Stimulated activated CD4-positive, alpha-beta T cell treated with anti-CD3 and anti-CD28 coated beads, Interleukin-4, amount 100 ng/mL, for 48 hours (primary cell): ENCODE results near the gene RSBN1L.
A peak's percentile ranks its signal among the peaks of the same experiment; 100 is the strongest.
"Not testable (repeated sequence)": the region's sequence is repeated elsewhere in the genome, so short reads cannot be mapped to it uniquely, and the experiment has no call there.

Experiments used
- DNase-seq, 2 donors: peaks; one replicate each; pipeline ENCODE4 v3.0.0-alpha.2; 2020; ENCODE audit warnings: low read depth in 2 of 2

The RSBN1L gene

DNA sequence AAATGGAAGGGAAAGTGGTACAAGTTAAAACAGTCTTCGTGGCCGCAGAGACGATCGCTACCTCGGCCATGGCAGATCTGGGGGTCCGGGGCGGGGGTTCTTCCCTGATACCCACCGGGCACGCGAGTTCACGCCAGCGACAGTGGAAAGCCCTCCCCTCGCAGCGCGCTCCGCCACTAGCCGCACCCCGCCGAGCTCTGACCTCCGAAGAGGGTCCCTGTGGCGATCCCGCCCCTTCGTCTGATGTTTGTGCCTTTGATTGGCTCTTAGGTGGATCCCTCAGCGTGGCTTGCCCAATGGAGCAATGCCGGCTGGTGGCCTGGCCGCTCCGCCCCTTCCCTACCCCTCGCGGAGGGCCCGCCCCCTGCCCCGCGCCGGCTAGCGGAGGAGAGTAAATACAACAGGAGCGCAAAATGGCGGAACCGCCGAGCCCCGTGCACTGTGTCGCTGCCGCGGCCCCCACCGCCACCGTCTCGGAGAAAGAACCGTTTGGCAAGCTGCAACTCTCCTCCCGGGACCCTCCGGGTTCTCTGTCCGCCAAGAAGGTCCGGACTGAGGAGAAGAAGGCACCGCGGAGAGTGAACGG lies at the start of gene RSBN1L:
Gene RSBN1L, plus strand, starts transcription at position 403 of the 586 bp plus-strand sequence. Its CDS starts 11 bp downstream, at position 414.
- peak; percentile 96 to 97 for DNase-seq

DNA sequence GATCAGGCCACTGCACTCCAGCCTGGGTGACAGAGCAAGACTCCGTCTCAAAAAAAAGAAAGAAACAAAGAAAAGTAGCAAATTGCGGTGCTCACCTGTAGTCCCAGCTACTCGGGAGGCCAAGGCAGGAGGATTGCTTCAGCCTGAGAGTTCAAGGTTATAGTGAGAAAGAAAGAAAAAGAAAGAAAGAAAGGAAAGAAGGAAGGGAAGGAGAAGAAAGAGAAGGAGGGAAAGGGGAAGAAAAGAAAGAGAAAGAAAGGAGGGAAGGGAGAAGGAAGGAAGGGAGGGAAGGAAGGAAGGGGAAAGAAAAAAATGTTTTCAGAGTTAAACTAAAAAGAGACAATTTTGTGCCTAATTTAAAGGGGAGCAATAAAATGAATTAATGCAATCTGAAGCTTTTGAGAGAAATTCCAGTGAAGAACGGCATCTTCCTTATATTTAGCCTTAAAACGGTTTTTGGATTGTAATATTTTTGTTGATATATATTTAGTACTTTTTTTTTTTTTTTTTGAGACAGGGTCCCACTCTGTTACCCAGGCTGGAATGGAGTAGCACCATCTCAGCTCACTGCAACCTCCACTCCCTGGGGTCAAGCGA lies 47.4 kb upstream of the RSBN1L start:
- DNase-seq, result no peak

DNA sequence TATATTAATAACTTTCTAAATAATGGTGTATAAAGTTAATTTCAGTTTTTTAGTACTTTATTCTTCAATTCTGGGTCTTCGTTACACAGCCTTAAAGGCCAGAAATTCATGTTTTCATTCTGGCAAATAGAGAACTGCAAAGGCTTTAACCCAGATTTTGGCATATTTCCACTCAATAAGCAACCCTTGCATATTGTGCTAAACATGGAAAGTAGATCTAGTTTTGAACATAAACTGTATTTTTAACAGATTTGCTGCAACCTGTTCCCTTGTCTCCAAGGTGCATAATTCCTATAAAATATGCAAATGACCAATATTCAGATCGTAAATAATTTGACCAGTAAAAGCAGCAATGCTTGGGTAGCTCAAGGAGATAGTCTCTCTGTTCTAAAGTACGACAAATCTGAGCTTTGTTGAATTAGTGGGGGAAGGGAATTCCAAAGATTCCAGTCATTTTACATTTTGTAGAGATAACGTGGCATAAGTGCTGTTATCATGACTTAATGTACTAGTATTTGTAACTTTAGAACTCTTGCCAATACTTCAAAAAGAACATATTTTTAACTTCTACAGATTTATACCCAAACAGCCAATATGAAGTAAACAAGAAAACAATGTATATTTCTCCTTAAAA lies 46.4 kb upstream of the RSBN1L start:
- no peak for DNase-seq

DNA sequence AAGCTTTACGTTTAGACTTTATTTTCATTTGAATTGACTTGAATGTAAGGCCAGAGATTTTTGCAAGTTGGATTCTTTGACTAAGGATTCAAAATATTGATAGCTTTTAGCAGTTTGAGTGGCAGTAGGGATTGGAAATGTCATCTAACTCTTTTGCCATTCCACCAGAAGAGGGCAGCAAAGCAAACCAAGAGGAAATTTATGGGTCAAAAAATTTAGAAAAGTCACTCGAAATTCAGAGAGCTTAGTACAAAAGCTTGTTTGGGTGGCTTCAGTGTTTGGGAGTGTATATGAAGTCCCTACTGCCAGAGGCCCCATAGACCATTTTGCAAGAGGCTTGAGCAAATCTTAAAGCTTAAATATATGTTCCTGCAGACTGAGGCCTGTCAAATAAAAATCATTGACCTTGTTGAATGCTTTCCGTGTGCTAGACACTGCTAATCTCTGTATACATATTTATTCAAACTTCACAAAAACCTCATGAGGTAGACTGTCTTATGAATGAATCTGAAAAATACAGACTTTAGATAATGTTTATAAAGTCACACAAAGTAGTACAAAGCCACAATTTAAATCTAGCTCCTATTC lies 44.6 kb upstream of the RSBN1L start:
- DNase-seq, result peak; percentile 6 to 23

DNA sequence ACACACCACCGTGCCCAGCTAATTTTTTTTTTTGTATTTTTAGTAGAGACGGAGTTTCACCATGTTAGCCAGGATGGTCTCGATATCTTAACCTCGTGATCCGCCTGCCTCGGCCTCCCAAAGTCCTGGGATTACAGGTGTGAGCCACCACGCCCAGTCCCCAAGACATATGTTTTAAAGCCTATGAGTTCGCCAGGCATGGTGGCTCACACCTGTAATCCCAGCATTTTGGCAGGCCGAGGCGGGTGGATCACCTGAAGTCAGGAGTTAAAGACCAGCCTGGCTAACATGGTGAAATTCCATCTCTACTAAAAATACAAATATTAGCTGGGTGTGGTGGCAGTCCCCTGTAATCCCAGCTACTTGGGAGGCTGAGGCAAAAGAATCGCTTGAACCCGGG lies 43.4 kb upstream of the RSBN1L start:
- not testable (repeated sequence) for DNase-seq

DNA sequence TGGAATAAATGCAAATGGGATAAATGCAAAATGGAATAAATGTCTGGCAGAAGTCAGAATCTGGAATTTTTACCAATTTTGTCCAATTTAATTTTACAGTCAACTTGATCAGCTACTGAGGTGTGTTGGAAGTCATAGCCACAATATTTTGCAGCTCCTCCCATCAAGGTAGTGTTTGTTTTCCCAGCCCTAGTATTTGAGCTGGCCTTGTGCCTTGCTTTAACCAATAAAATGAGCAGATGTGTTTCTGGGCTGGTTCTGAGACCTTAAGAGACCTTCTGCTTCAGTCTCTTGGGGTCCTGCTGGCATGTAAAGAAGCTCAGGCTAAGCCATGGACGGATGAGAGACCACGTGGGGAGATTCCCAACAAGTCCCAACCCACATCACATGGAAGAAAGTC lies 42.7 kb upstream of the RSBN1L start:
- no peak for DNase-seq

DNA sequence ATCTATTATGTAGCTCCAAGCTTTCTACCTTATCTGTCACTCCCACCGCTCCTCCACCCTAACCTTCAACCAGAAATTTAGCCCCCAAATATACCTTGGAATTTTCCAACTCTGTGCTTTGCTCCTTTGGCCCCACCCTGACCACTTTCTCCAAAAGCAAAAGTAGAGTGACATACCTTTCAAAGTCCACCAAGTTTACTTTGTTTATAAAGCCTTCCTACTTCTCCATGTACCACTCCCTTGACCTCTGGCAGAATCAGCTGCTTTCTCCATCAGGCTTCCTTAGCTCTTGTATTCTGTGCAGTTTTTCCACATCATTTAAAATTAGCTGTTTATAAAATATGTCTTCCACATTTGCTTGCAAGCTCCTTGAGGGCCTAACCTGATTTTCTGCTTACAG lies 40.9 kb upstream of the RSBN1L start:
- DNase-seq, result no peak

DNA sequence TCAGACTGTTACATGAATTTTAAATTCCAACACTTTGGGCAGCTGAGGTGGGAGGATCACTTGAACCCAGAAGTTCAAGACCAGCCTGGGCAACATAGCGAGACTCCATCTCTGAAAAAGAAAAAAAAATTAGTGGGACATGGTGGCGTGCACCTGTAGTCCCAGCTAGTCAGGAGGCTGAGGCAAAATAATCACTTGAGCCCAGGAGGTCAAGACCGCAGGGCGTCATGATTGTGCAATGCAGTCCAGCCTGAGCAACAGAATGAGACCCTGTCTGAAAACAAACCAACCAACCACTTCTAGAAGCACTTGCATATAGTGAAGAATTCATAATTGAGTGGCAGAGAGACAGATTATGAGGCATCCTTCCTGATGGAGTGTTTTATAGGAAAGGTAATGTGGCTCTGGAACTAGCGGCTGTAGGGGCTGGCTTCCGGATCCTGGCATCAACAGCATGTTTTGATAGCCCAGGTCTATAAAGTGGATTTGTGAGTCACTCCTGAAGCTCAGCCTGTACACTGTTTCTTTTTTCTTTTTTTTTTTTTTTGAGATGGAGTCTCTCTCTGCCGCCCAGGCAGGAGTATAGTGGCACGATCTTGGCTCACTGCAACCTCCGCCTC lies 40.3 kb upstream of the RSBN1L start:
- DNase-seq, result no peak

DNA sequence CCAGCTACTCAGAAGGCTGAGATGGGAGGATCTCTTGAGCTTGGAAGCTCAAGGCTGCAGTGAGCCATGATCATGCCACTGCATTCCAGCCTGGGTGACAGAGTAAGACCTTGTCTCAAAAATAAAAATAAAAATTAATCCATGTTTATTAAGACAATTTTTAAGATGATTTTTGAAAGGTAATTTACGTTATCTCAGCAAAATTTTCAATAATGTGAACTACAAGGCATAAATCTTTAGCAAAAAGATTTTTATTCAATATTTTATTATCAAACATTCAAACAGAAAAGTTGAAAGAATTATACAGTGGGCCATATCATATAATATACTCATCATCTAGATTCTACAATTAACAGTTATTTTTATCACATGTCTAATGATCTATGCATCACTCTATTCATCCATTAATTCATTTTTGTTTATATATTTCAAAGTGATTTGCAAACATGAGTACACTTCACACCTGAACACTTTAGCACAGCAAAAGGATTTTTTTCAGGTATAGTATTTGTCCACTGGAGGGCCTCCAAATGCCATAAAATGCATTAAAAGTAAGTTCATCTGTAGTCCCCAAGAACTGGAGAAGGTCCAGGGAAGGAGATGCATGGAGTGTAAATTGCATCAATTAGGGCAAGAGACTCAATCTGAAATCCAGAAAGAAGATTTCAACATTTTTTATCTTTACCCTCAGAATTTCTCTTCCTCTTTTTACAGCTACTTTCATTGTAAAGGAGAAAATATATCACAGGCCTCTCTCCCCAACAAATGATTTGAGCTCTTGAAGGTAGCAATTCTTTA lies 38.6 kb upstream of the RSBN1L start:
- no peak for DNase-seq

DNA sequence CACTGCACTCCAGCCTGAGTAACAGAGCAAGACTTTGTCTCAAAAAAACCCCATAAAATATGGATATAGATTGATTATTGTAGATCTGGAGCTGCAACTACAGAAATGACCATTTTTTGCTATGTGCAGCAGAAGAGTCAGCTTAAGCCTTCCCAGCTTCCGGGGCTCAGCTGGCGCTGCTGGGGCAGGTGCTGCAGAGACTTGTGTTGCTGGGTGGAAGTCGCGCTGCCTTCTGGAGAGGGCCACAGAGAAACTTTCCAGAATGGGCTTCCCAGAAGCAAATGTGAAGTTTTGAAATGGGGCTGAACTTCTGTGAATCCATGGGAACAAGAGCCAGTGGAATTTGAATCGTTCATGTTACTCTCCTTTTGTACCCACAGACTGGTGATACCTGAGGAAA lies 37.3 kb upstream of the RSBN1L start:
- no peak for DNase-seq

DNA sequence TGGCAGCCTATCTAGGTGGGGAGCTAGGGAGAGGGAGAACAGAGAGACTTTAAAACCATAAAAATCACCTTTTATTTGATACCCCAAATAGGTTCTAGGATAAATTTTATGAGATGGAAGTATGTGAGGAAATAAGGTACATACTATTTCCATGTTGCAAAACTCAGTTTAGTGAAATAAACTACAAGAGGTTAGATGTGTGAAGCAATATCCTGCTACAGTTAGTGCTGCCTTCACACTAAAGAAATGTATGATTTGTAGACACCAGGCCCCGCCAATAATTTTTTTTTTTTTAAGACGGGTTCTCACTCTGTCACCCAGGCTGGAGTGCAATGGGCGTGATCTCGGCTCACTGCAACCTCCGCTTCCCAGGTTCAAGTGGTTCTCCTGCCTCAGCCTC lies 34.4 kb upstream of the RSBN1L start:
- no peak for DNase-seq

DNA sequence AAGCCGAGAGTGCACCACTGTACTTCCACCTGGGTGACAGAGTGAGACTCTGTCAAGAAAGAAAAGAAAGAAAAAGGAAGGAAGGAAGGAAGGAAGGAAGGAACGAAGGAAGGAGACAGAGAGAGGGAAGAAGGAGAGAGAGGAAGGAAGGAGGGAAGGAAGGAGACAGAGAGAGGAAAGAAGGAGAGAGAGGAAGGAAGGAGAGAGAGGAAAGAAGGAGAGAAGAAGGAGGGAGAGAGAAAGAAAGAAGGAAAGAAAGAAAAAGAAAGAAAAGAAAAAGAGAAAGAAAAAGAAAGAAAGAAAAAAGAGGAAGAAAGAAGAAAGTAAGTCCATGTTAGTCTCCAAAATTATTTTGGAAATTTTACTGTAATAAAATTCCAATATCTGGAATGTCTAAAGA lies 33.4 kb upstream of the RSBN1L start:
- DNase-seq, result no peak

DNA sequence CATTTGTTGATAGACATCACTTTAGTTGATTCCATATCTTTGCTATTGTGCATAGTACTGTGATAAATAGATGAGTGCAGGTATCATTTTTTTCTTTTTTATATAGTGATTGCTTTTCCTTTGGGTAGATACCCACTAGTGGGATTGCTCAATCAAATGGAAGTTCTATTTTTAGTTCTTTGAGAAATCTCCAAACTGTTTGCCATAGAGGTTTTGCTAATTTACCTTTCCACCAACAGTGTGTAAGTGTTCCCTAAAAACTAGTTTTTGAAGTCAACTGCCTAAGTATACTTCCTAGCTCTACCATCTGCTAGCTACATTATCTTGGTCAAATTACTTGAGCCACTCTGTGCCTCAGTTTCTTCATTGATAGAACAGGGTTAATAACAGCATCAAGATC lies 31.5 kb upstream of the RSBN1L start:
- DNase-seq, result no peak

DNA sequence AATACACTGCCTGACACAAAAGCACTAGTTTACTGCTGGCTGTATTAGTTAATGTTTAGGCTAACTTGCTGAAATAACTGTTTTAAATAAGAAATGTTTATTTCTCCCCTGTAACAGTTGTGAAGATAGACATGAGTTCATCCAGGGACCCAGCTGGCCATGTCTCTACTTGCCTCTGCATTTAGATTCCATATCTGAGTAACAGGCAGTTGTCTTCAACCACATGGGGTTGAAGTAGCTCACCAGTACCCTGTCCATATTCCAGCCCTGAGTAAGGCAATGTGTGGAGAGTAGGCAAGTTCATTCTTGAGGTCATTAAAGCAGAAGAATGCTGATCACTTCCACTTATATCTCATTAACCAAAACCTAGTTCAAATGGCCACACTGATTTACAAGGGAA lies 31.1 kb upstream of the RSBN1L start:
- no peak for DNase-seq

DNA sequence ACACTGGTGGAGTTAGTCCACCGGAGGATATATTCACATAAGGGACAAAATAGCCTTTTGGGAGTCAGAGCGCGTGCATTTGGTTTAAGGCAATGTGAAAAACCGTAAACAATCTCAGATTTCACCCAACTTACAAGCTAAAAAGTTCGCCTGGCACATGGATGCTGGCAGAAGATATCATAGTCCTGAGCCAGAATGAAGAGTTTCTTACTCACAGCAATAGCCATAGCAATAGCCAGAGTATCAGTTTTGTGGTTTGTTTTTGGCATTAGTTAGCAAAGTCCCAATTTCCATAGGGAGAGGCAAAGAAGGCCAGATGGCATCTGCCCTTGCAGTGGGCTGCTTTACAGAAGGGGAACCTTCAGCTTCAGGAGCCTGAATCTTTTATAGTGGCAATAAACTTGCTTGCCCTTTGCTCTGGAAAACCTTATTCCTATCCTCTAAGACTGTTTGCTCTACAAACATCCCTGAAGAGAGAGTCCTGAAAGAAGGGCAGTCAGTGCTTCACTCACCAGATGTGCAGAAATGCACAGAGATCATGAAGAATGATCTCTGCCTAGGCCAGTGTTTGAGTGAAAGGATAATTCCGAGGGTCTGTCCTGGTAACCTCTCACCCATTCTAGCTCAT lies 28.7 kb upstream of the RSBN1L start:
- no peak for DNase-seq

DNA sequence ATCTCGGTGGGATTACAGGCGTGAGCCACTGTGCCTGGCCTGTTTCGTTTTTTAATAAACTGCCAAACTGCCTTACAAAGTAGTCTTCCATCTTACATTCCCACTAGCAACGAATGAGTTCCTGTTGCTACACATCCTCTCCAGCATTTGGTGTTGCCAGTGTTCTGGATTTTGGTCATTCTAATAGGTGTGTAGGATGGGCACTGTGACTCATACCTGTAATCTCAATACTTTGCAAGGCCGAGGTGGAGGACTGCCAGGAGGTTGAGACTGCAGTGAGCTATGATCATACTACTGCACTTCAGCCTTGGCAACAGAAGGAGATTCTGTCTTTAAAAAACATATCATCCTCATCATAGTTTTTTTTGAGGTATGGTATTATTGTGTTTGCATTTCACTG lies 21.4 kb upstream of the RSBN1L start:
- DNase-seq, result peak in 1 of 2 donors; percentile 11

DNA sequence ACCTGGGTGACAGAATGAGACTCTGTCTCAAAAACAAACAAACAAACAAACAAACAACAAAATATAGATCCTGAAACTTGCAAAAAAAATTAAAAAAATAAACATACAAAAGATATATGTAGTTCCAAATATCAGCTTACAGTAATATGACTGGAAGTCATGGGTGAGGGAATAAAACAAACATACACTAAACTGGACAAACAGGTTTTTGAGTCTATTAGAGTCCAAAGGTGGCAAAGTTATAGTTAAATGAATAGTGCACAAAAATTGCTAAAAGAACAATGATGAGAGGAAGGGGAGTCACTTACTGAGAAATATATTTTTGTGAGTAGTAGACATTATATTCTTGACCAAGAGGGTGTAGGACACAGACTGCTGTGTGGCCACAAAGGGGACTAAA lies 16.7 kb upstream of the RSBN1L start:
- DNase-seq, result no peak

DNA sequence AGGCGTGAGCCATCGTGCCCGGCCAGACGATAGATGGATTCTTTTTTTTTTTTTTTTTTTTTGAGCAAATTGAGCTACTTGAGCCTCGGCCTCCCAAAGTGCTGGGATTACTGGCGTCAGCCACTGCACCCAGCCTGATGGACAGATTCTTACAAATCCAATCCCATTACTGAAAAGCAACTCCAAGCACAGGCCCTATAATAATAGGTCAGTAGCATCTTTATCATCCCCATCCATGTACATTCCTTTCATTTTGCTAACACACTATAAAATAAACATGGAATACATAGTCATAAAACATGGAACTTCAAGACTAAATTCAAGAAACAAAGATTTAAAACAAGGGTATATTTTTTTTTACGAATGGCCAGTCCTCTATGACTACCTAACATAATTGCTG lies 16.0 kb upstream of the RSBN1L start:
- DNase-seq, result no peak

DNA sequence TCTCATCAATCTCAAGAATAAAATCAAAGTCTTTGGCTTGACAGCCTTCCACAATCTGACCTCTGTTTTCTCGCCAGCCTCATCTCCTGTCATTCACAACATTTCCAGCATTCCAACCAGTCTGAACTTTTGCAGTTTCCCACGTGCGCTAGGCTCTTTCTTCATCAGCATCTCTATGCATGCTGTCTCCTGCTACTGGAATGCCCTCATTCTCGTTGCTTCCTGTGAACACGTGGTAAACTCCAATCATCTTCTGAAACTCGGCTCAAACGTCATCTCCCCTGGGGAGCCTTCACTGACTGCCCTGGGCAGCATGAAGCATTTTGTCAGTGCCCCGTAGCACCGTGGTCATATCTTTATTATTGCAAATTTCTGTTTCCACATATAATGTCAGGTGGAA lies 12.2 kb upstream of the RSBN1L start:
- no peak for DNase-seq

DNA sequence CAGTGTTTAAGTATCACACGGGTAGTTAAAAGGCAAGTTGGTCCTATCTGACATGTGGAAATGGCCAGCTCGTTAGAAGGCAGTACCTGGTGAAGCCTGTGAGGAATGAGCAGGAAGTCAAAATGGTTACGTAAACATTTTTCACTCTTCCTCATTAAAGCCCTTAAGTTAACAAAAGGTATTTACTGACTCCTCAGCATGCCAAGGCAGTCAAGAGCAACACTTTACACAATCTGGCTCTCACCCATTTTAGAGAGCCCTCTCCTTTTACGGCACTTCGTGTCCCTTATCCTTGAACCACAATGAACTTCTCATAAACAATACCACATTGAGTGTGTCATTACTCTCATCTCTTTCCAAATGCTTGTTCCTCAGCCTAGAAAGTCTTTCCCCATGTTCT lies 11.0 kb upstream of the RSBN1L start:
- no peak for DNase-seq

DNA sequence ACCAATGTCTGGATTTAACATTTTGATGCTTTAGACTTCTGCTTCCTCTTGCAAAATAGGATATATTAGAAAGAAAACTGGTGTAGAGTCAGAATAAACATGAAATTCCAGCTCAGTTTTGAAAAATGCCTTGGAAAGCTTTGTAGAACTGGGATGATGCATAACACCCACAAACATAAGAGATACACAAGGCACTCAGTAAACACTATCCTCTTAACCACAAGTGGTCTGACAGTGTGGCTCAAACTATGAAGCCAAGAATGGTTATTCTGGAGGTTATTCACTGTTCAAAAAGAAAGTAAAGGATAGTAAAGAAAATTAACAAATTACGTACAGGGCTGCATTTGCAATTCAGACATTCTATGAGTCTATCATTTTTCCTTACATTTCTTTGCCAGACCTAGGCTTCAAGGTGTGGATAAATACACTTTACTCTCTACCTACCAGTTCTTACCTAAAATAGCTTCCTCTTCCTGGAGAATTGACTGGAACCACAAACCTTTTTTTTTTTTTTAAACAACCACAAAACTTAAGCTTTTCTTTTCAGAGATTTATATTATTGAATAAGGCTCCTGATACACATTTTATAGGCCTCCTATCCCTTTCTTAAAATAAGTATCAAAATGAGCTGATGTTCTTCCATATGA lies 9.0 kb upstream of the RSBN1L start:
- DNase-seq, result no peak
